ENCODE results near the gene IL1RL2. TPM values are rescaled to one million over a fixed set of nuclear protein-coding genes. Genes with fewer than 3 reads are reported as not detected.

IL1RL2 gene
- total RNA-seq, 4 donors from 2014 or later = 0.40 to 0.87 (median 0.47) TPM; not detected in 1

DNA sequence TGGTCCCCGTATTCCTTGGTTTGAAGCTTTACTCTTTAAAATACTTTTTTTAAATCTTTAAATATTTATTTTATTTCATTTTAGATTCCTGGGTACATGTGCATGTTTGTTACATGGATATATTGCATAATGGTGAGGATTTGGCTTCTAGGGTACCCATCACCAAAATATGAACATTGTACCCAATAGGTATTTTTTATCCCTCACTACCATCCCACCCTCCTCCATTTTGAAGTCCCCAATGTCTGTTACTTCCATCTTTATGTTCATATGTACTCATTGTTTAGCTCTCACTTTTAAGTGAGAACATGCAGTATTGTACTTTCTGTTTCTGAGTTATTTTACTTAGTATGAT lies 65.0 kb downstream of the IL1RL2 start:
- no peak for ATAC-seq
- H3K27me3 ChIP-seq = peaks cover 15% of the 10 kb centered on the region
- no peak overlapping the region for H3K27ac ChIP-seq
- peak overlapping the region in 1 of 2 donors; percentile 40 for H3K4me3 ChIP-seq
- H3K36me3 ChIP-seq = no peaks in the 10 kb centered on the region
- 10 to 14% methylated on average over 1 of the region's 1 CpG for WGBS, 2 donors (ENCODE audit: low coverage in 1 of 2)
- H3K9me3 ChIP-seq = no peaks in the 10 kb centered on the region
- TF ChIP-seq POLR2AphosphoS5 (IDR thresholded peaks at IDR 0.05) (no peak), POLR2A (IDR thresholded peaks at IDR 0.05) (no peak), EP300 (IDR thresholded peaks at IDR 0.05) (no peak)
- TF ChIP-seq, protein P1, sequence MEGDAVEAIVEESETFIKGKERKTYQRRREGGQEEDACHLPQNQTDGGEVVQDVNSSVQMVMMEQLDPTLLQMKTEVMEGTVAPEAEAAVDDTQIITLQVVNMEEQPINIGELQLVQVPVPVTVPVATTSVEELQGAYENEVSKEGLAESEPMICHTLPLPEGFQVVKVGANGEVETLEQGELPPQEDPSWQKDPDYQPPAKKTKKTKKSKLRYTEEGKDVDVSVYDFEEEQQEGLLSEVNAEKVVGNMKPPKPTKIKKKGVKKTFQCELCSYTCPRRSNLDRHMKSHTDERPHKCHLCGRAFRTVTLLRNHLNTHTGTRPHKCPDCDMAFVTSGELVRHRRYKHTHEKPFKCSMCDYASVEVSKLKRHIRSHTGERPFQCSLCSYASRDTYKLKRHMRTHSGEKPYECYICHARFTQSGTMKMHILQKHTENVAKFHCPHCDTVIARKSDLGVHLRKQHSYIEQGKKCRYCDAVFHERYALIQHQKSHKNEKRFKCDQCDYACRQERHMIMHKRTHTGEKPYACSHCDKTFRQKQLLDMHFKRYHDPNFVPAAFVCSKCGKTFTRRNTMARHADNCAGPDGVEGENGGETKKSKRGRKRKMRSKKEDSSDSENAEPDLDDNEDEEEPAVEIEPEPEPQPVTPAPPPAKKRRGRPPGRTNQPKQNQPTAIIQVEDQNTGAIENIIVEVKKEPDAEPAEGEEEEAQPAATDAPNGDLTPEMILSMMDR (IDR thresholded peaks at IDR 0.05) = no peak
- peaks cover 0 to 16% (median 0%) of the 10 kb centered on the region in 3 donors for H3K4me1 ChIP-seq

DNA sequence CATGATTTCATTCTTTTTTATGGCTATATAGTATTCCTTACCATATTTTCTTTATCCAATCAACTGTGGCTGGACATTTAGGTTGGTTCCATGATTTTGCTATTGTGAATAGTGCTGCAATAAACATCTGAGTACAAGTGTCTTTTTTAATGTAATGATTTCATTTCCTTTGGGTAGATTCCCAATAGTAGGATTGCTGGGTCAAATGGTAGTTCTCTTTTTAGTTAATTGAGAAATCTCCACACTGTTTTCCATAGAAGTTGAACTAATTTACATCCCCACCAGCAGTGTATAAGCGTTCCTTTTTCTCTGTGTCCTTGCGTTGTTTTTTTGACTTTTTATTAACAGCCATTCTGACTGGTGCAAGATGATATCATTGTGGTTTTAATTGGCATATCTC lies 65.4 kb downstream of the IL1RL2 start:
- TF ChIP-seq POLR2AphosphoS5 (IDR thresholded peaks at IDR 0.05) = no peak
- Histone ChIP-seq H3K27me3 (peaks cover 15% of the 10 kb centered on the region), H3K4me3 (no peak overlapping the region), H3K4me1 (peaks cover 0 to 16% (median 0%) of the 10 kb centered on the region in 3 donors), H3K36me3 (no peaks in the 10 kb centered on the region), H3K27ac (no peak overlapping the region), H3K9me3 (no peaks in the 10 kb centered on the region)
- WGBS, 2 donors (ENCODE audit: low coverage in 1 of 2) = 95 to 100% methylated on average over 2 of the region's 2 CpGs
- ATAC-seq = no peak

DNA sequence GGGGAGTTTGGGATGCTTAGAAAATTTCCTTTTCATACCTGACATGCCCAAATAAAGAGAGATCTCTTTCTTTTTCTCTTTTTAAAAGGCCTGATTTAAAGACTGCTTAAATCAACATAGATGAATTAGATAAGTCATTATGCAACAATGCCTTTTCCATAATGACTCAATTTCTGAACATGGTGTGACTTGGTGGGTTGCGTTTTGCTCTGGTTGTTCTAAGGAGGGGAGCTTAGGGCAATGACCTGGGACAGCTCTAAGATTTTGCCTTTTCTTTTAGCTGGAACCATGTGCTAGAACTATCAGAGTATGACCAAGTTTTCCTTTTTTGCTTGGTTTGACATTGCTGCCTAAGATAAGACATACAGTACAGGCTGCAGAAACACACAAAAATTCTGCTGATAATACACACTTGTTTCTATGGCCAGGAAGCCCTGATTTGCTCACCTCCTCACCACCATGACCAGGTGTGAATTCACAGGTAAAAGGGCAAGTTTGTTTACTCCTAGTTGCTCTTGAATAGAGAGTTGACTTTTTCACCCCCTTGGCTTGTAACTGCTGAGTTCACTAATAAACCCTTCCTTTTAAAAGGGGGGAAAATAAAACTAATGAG lies 66.4 kb downstream of the IL1RL2 start:
- 92 to 100% methylated on average over 1 of the region's 1 CpG for WGBS, 2 donors (ENCODE audit: low coverage in 1 of 2)
- H3K36me3 ChIP-seq = no peaks in the 10 kb centered on the region
- TF ChIP-seq, protein P1 (IDR thresholded peaks at IDR 0.05) = no peak
- TF ChIP-seq EP300 (IDR thresholded peaks at IDR 0.05) (no peak), POLR2AphosphoS5 (IDR thresholded peaks at IDR 0.05) (no peak), POLR2A (IDR thresholded peaks at IDR 0.05) (no peak)
- no peaks in the 10 kb centered on the region for H3K9me3 ChIP-seq
- no peak overlapping the region for H3K4me3 ChIP-seq
- H3K4me1 ChIP-seq = peaks cover 0 to 16% (median 0%) of the 10 kb centered on the region in 3 donors
- H3K27me3 ChIP-seq = peaks cover 15% of the 10 kb centered on the region
- ATAC-seq = no peak
- H3K27ac ChIP-seq = no peak overlapping the region

DNA sequence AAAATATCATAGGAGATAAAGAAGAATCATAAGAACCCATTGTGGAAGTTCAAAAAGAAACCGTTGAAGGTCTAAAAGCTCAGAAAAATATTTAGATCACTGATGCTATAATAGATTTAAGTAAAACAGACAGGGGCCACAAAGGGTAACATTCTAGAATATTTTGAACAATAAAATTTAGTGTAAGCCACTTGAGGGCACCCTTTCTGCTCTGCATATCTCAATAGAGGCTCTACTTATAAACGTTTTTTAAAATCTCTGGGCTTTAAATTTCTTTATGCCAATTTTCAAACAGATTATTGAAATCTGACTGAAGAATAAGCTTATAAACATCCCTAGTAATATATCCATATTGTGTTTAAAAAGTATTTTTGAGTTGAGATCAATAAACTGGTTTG lies 66.9 kb downstream of the IL1RL2 start:
- Histone ChIP-seq H3K36me3 (no peaks in the 10 kb centered on the region), H3K4me3 (no peak overlapping the region), H3K27me3 (peaks cover 15% of the 10 kb centered on the region), H3K9me3 (no peaks in the 10 kb centered on the region), H3K4me1 (peaks cover 0 to 16% (median 0%) of the 10 kb centered on the region in 3 donors), H3K27ac (no peak overlapping the region)
- ATAC-seq = no peak
- TF ChIP-seq POLR2AphosphoS5 (IDR thresholded peaks at IDR 0.05) (no peak), EP300 (IDR thresholded peaks at IDR 0.05) (no peak), POLR2A (IDR thresholded peaks at IDR 0.05) (no peak)
- TF ChIP-seq, protein P1 (IDR thresholded peaks at IDR 0.05) = no peak
- WGBS, 2 donors (ENCODE audit: low coverage in 1 of 2) = 41 to 69% methylated on average over 2 of the region's 2 CpGs

DNA sequence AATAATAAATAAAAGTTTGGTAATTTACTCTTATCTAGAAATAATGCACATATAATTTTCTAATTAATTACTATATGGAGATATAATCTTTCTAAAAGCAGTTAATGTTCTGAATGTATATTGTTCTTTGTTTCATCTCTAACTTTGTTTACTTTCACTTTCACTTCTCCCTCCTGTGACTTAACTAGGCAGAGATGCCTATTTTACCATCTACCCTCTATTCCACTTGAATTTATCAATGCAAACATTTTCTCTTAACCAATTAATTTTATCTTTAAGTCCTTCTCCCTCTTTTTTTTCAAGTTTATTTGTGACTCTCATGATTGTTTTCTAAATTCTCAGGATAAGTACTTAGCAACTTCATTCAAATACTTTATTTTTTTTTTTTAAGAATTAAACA lies 69.5 kb downstream of the IL1RL2 start:
- H3K9me3 ChIP-seq = no peaks in the 10 kb centered on the region
- TF ChIP-seq EP300 (IDR thresholded peaks at IDR 0.05) = no peak
- TF ChIP-seq POLR2AphosphoS5 (IDR thresholded peaks at IDR 0.05) = no peak
- TF ChIP-seq, protein P1 (IDR thresholded peaks at IDR 0.05) = no peak
- no peak for TF ChIP-seq POLR2A (IDR thresholded peaks at IDR 0.05)
- H3K36me3 ChIP-seq = no peaks in the 10 kb centered on the region
- peaks cover 0 to 6% (median 0%) of the 10 kb centered on the region in 3 donors for H3K4me1 ChIP-seq
- H3K27me3 ChIP-seq = peaks cover 11% of the 10 kb centered on the region
- H3K27ac ChIP-seq = no peak overlapping the region
- no peak for ATAC-seq
- no peak overlapping the region for H3K4me3 ChIP-seq

Measured in gastroesophageal sphincter (tissue), 4 donors.